ENCODE data around the gene RCAN2.

GRCh38 chr6:46412662-46413061 lies 78.6 kb downstream of the RCAN2 start:
- TF ChIP-seq, protein P1, sequence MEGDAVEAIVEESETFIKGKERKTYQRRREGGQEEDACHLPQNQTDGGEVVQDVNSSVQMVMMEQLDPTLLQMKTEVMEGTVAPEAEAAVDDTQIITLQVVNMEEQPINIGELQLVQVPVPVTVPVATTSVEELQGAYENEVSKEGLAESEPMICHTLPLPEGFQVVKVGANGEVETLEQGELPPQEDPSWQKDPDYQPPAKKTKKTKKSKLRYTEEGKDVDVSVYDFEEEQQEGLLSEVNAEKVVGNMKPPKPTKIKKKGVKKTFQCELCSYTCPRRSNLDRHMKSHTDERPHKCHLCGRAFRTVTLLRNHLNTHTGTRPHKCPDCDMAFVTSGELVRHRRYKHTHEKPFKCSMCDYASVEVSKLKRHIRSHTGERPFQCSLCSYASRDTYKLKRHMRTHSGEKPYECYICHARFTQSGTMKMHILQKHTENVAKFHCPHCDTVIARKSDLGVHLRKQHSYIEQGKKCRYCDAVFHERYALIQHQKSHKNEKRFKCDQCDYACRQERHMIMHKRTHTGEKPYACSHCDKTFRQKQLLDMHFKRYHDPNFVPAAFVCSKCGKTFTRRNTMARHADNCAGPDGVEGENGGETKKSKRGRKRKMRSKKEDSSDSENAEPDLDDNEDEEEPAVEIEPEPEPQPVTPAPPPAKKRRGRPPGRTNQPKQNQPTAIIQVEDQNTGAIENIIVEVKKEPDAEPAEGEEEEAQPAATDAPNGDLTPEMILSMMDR (IDR thresholded peaks at IDR 0.05; ENCODE audit: low read length): no peak
- TF ChIP-seq EZH2phosphoT487 (IDR thresholded peaks at IDR 0.05; ENCODE audit: low read length): no peak
